GM18499 (cell line): ENCODE measurements around the gene ENTPD6.
A peak's percentile ranks its signal among the peaks of the same experiment; 100 is the strongest.
"Not testable (repeated sequence)": the region's sequence is repeated elsewhere in the genome, so short reads cannot be mapped to it uniquely, and the experiment has no call there.

Experiments used
- ATAC-seq: cut with Tn5 transposase; IDR thresholded peaks from one replicate; pipeline ENCODE4 v1.9.1; 2021; ENCODE audit warnings: moderate number of reproducible peaks; ENCODE audit not compliant: insufficient read depth, unreplicated experiment

ENTPD6 gene

DNA sequence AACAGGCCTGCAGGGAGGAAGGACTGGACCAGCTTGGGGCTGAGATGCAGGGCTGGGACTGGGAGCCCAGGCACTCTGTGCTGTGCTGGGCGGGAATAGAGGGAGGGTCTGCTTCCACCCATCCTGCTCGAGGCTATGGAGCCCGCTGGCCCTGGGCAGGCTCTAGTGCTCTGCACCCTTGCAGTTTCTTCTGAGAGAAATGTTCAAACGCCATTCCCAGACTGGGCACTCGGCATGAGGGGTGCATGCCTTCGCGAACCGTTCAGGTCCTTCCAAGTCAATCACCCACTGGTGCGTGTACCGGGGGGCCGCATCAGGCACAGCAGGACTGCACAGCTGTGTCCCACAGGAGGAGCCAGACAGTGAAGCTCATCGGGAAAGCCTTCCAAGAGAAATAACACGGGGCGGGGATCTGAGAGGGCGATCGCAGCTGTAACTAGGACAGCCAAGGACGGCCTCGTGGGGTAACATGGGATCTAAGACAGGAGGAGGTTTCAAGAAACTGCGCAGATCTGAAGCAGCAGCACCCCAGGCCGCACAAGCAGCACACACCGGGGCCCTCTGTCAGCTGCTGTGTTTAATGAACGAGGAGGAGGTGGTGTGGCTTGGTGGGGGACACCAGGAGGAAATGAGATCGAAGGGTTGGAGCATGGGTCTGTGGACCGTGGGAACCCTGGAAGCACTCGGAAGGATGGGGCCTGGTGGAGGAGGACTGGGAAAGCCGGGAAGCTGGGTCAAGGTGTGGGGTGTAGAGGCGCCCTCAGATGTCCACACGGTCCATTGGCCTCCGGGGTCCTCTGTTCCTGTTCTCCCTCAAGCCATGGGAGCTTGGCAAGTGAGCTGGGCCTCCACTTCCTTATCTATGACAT is 26.3 kb downstream of the ENTPD6 start:
- no peak for ATAC-seq

DNA sequence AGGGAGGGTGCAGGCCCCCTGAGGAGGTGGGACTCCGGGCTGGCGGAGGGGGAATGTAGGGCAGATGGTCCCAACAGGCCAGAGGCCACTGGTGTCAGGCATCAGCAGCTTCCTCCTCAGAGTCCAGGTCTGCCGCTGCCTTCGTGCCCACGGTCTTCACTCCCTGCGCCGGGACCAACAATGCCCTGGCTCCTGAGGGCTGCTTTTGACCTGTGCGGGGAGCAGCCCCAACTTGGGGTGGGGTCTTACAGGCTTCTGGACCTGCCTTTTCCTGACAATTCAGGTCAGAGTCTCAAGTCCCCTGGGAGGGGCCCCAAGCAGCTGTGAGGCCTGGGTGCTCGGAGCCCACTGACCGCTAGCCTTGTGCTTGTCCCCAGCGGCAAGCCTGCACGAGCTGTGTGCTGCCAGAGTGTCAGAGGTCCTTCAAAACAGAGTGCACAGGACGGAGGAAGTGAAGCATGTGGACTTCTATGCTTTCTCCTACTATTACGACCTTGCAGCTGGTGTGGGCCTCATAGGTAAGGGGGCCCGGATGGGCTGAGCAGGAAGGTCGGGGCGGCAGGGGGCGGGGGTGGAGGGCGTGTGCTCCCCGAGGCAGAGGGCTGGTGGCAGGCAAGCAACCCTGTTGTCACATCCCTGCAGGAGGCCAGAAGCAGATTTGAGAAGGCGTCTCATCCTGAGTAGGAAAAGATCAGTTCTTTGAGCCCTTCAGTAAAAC is 27.1 kb downstream of the ENTPD6 start:
- no peak for ATAC-seq

DNA sequence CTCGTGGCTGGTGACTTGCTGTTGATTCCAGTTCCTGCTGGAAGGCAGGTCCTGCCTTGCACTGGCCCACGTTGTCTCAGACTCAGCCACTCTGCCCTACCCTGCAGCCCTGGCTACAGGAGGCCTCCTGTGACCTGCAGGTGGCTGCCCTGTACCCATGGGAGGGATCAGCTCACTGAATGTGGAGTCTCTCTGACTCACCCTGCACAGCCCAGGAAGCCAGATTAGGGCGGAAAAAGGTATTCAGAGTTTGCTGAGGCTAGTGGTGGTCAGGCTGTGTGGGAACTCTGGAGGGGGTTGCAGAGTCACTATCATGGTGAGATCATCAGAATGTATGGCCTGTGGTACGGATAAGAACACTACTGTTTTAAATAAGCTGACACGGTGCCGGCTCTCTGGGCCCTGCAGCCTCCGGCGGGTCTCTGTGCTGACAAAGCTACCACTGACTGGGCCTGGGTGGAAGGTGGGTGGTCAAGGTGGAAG is 27.7 kb downstream of the ENTPD6 start:
- no peak for ATAC-seq

DNA sequence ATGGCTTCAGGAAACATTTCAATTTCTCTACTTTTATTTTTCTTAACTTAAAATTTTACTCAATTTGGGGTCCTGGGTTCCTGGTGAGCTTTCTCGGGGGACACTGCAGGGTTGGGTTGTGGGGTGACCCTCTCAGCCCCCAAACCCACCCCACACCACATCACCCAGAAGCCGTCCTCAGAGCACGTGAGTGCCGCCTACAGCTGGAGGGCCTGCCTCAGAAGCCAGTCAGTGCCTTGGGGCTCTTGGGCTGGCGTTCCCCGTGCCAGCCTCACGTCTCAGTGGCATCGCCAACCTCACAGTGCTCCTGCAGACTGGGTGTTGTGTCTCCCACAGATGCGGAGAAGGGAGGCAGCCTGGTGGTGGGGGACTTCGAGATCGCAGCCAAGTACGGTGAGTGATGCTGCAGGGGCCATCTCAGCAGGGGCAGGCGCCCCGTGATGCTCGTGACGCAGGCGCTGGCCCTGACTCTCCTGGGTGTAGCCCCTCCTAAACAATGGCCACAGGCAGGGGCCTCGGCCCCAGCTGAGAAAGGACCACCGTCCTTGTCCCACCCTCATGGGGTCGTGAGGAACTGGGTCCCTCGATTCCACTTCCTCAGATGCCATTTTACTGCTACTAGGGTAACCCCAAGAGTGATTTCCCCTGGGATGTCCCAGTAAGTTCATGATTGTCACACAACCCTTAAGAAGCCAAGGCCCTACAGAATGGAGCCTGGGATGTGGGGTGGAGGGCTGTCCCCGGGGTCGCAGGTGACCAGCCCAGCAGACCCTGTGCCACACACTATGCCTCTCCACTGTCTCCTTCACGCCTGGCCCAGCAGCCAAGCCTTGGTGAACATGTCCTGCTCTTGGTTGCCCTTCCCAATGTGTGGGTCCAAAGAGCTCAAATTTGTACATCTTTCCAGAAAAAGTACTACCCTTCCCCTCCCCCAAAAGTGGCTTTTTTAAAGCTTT is 28.5 kb downstream of the ENTPD6 start:
- ATAC-seq: no peak

- no peak for ATAC-seq
These were observed 29.4 kb downstream of the ENTPD6 start for GRCh38 chr20:25224941-25225340.

DNA sequence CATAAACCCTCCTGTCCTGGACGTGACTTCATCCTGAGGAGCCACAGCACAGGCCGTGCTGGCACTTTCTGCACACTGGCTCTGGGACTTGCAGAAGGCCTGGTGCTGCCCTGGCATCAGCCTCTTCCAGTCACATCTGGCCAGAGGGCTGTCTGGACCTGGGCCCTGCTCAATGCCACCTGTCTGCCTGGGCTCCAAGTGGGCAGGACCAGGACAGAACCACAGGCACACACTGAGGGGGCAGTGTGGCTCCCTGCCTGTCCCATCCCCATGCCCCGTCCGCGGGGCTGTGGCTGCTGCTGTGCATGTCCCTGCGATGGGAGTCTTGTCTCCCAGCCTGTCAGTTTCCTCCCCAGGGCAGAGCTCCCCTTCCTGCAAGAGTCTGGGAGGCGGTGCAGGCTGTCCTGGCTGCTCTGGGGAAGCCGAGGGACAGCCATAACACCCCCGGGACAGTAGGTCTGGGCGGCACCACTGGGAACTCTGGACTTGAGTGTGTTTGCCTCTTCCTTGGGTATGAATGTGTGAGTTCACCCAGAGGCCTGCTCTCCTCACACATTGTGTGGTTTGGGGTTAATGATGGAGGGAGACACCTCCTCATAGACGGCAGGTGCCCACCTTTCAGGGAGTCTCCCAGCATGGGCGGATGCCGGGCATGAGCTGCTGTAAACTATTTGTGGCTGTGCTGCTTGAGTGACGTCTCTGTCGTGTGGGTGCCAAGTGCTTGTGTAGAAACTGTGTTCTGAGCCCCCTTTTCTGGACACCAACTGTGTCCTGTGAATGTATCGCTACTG is 30.3 kb downstream of the ENTPD6 start:
- no peak for ATAC-seq

GRCh38 chr20:25226433-25227316 is 31.2 kb downstream of the ENTPD6 start:
- ATAC-seq: no peak

DNA sequence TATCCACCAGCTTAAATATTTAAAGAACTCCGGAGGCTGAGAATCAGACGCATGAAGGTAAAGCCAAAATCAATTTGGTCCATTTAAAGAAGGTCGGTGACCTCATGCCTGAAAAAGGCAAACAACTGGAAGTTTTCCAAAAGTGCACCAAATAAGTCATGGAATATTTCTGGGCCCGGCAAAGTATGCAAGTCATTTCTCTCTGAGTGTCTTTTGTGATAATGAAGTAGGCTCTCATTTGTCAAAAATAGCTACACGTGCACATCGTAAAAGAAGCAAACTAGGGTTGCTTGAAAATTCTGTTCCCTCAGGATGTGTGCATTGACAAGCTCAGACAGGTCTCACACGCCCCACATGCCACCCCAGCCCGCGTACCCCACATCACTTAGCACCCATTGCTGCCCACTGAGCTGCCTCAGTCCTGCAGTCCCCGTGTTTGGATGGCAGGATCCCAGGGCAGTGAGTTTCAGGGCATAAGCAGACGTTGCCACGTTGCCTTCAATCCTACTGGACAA is 31.9 kb downstream of the ENTPD6 start:
- no peak for ATAC-seq

DNA sequence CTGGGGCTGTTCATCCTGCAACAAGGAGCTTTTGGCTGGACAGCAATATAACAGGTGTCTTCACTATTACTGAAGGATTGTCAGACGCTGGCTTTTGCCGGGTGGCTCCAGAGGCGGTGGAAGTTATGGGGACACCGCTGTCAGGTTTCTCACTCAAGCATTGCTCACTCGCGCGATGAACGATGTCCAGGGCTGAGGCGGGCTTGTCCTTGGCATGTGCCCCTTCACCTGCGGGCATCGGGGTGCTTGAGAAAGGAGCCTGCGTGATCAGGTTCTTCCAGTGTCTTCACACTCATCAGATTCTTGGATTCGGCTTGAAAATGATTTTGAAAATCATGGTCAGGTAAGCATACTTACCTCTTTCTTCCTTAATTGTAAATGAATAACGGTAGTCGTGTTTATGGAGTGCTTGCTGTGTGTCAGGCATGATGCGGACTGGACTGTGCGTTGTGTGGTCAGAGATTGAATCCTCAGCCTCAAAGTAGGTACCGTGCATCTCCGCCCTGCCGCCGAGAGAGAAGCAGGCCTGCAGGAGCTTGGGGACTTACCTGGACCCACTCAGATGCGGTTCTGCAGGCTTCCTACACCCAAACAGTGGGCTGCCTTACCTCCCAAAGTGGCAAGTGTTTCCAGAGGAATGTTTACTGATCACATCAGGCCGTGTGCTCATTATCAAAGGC is 34.1 kb downstream of the ENTPD6 start:
- no peak for ATAC-seq

DNA sequence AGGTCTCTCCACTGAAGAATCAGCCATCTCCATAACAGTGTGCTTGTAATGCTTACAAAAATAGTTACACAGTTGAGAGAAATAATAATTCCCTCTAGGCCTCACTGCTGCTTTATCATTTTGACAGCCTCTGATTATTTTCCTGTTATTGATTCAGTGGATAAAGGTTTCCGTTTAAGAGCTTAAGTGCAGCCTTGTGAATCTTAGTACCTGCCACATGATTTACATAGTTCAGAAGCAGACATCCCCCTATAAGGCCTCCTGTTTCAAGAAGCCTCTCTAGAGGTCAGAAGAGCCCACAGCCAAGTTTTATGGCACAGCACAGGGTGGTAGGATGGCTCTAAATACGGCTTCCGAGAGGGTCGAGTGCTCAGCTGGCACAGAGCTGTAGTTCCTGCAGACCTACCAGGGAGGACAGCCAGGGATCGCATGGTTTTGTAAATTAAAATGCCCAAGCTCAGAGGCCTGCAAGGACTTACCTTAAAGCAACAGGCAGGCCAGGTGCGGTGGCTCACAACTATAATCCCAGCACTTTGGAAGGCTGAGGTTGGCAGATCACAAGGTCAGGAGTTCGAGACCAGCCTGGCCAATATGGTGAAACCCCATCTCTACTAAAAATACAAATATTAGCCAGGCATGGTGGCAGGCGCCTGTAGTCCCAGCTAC is 34.8 kb downstream of the ENTPD6 start:
- ATAC-seq: peak; percentile 95

GRCh38 chr20:25233016-25233772 is 37.7 kb downstream of the ENTPD6 start:
- ATAC-seq: no peak

DNA sequence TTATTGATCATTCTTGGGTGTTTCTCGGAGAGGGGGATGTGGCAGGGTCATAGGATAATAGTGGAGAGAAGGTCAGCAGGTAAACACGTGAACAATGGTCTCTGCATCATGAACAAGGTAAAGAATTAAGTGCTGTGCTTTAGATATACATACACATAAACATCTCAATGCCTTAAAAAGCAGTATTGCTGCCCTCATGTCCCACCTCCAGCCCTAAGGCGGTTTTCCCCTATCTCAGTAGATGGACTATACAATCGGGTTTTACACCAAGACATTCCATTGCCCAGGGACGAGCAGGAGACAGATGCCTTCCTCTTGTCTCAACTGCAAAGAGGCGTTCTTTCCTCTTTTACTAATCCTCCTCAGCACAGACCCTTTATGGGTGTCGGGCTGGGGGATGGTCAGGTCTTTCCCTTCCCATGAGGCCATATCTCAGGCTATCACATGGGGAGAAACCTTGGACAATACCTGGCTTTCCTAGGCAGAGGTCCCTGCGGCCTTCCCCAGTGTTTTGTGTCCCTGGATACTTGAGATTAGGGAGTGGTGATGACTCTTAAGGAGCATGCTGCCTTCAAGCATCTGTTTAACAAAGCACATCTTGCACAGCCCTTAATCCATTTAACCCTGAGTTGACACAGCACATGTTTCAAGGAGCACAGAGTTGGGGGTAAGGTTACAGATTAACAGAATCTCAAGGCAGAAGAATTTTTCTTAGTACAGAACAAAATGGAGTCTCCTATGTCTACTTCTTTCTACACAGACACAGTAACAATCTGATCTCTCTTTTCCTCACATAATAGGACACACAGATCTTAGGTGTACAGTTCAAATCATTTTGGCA is 38.7 kb downstream of the ENTPD6 start:
- ATAC-seq: not testable (repeated sequence)

- no peak for ATAC-seq
These were observed 41.2 kb downstream of the ENTPD6 start for GRCh38 chr20:25236450-25237304.

DNA sequence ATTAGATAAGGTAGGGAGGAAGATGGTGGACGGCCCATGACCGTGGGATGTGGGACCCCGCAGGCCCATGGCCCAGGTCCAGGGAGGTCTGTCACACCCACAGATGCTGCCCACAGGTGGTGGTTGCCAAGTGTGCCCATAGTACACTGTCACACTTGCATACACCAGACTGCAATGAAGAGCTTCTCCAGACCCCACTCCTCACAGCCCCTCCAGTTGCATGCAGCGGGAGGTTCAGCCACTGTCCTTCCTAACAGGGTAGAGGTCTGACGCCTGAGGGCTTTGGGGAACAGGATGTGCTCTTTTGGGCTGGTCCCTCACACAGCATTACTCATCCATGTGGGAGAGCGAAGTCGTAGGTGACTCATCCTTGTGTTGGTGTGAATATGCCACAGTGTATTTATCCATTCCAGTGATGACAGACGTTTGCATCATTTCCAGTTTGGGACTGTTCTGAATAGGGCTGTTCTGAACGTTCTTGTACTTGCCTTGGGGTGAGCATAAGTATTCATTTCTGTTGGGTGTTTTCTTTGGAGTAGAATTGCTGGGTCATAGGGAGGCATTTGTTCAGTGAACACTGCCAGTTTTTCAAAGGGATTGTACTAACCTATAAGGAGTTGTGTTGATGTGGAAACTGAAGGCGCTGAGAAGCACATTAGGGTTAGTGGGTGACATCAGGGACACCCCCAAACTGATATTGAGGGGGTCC is 42.3 kb downstream of the ENTPD6 start:
- ATAC-seq: no peak
